Mesenchymal stem cell (in vitro differentiated cells and primary cell): ENCODE data around the gene CYP4Z1.
"Not testable (repeated sequence)": the region's sequence is repeated elsewhere in the genome, so short reads cannot be mapped to it uniquely, and the experiment has no call there.

Experiments
- DNase-seq: peaks from one replicate; pipeline ENCODE4 v3.0.0-alpha.2; 2013
- H2AFZ ChIP-seq: one replicate; pipeline ENCODE4 v1.6.1; 2013; ENCODE audit warnings: low read depth, mild to moderate bottlenecking, control low read depth, inconsistent platforms, low read length, moderate library complexity
- H2AK5ac ChIP-seq: 2 replicates; pipeline ENCODE4 v1.6.1; 2013; ENCODE audit warnings: low read length, moderate library complexity, mild to moderate bottlenecking, inconsistent platforms; ENCODE audit not compliant: severe bottlenecking
- H2BK120ac ChIP-seq: one replicate; pipeline ENCODE4 v1.6.1; 2013; ENCODE audit warnings: low read depth, mild to moderate bottlenecking, inconsistent platforms, low read length, moderate library complexity
- H2BK12ac ChIP-seq, 2 experiments: one replicate each; pipeline ENCODE4 v1.6.1; 2013; ENCODE audit warnings: inconsistent platforms in 2 of 2, low read length in 2 of 2, mild to moderate bottlenecking in 2 of 2, moderate library complexity in 2 of 2, control low read depth in 1 of 2
- H2BK15ac ChIP-seq: one replicate; pipeline ENCODE4 v1.6.1; 2013; ENCODE audit warnings: mild to moderate bottlenecking, low read depth, inconsistent platforms; ENCODE audit not compliant: poor library complexity, severe bottlenecking
- H2BK5ac ChIP-seq: 2 replicates; pipeline ENCODE4 v1.6.1; 2013; ENCODE audit warnings: low read depth, mild to moderate bottlenecking, low read length, control low read depth, inconsistent platforms; ENCODE audit not compliant: poor library complexity, severe bottlenecking
- H3K14ac ChIP-seq, 2 experiments: one replicate each; pipeline ENCODE4 v1.6.1; 2013; ENCODE audit warnings: inconsistent platforms in 2 of 2, low read length in 2 of 2, control low read depth in 1 of 2, mild to moderate bottlenecking in 1 of 2, moderate library complexity in 1 of 2
- H3K18ac ChIP-seq, 2 experiments: one replicate each; pipeline ENCODE4 v1.6.1; 2013; ENCODE audit warnings: inconsistent platforms in 2 of 2, low read length in 2 of 2, control low read depth in 1 of 2, low read depth in 1 of 2, mild to moderate bottlenecking in 1 of 2
- H3K23ac ChIP-seq, 2 experiments: one replicate each; pipeline ENCODE4 v1.6.1; 2013; ENCODE audit warnings: inconsistent platforms in 2 of 2, low read length in 2 of 2, mild to moderate bottlenecking in 2 of 2, moderate library complexity in 2 of 2, control low read depth in 1 of 2
- H3K27ac ChIP-seq: 2 replicates; pipeline ENCODE4 v1.5.1; 2013; ENCODE audit warnings: mild to moderate bottlenecking, moderate library complexity, low read length, control low read depth, inconsistent platforms; ENCODE audit not compliant: poor library complexity, severe bottlenecking
- H3K27me3 ChIP-seq, 2 experiments: 2 replicates each; pipeline versions ENCODE4 v1.6.1 to v1.7.0; 2013; ENCODE audit warnings: low read length in 2 of 2, mild to moderate bottlenecking in 2 of 2, moderate library complexity in 2 of 2, control low read depth in 1 of 2, inconsistent platforms in 1 of 2; ENCODE audit not compliant: control insufficient read depth in 1 of 2, insufficient read depth in 1 of 2
- H3K36me3 ChIP-seq, 2 experiments: 2 replicates each; pipeline versions ENCODE4 v1.6.1 to v1.7.0; 2013; ENCODE audit warnings: low read length in 2 of 2, control low read depth in 1 of 2, inconsistent platforms in 1 of 2, low read depth in 1 of 2, mild to moderate bottlenecking in 1 of 2; ENCODE audit not compliant: insufficient read depth in 2 of 2, control insufficient read depth in 1 of 2
- H3K4ac ChIP-seq, 2 experiments: one replicate each; pipeline ENCODE4 v1.6.1; 2013; ENCODE audit warnings: inconsistent platforms in 2 of 2, low read length in 2 of 2, mild to moderate bottlenecking in 2 of 2, moderate library complexity in 2 of 2, control low read depth in 1 of 2, low read depth in 1 of 2
- H3K4me1 ChIP-seq: 2 replicates; pipeline ENCODE4 v1.6.1; 2013; ENCODE audit warnings: low read depth, low read length, control low read depth; ENCODE audit not compliant: control insufficient read depth, insufficient read depth
- H3K4me2 ChIP-seq: 2 replicates; pipeline ENCODE4 v1.6.1; 2013; ENCODE audit warnings: low read length, mild to moderate bottlenecking, inconsistent platforms; ENCODE audit not compliant: poor library complexity, severe bottlenecking
- H3K4me3 ChIP-seq, 2 experiments: 2 replicates each; pipeline versions ENCODE4 v1.5.1 to v1.7.0; 2013; ENCODE audit warnings: low read length in 2 of 2, mild to moderate bottlenecking in 2 of 2, control low read depth in 1 of 2, low read depth in 1 of 2; ENCODE audit not compliant: insufficient read depth in 1 of 2
- H3K79me1 ChIP-seq: replicated peaks from 2 replicates; pipeline ENCODE4 v1.6.1; 2013; ENCODE audit warnings: mild to moderate bottlenecking, control low read depth, low read length, inconsistent platforms; ENCODE audit not compliant: poor library complexity, severe bottlenecking
- H3K9ac ChIP-seq: 2 replicates; pipeline ENCODE4 v1.7.0; 2013; ENCODE audit warnings: mild to moderate bottlenecking, low read length, moderate library complexity
- H3K9me3 ChIP-seq: 2 replicates; pipeline ENCODE4 v1.7.0; 2013; ENCODE audit warnings: mild to moderate bottlenecking, low read length; ENCODE audit not compliant: control insufficient read depth
- H4K8ac ChIP-seq: one replicate; pipeline ENCODE4 v1.6.1; 2013; ENCODE audit warnings: inconsistent platforms, mild to moderate bottlenecking, low read length, moderate library complexity
- H4K91ac ChIP-seq: one replicate; pipeline ENCODE4 v1.6.1; 2013; ENCODE audit warnings: mild to moderate bottlenecking, low read length, inconsistent platforms
- whole genome bisulfite sequencing: methylation state at CpG from one replicate; pipeline ENCODE4 v1.1.7; 2013; ENCODE audit warnings: mixed read lengths; 5-methylcytosine and 5-hydroxymethylcytosine counted together

The CYP4Z1 gene

GRCh38 chr1:47140358-47140757 is 73.3 kb downstream of the CYP4Z1 start:
- H2BK120ac ChIP-seq, H3K4ac ChIP-seq, H3K4me3 ChIP-seq, H4K8ac ChIP-seq, H3K9ac ChIP-seq, H3K79me1 ChIP-seq, H3K18ac ChIP-seq, H3K27ac ChIP-seq, H3K4me1 ChIP-seq, H2AFZ ChIP-seq, H3K14ac ChIP-seq, H3K36me3 ChIP-seq, H3K4me2 ChIP-seq, H3K9me3 ChIP-seq, H2BK5ac ChIP-seq, H4K91ac ChIP-seq, H3K23ac ChIP-seq, H2BK15ac ChIP-seq, H3K27me3 ChIP-seq, H2AK5ac ChIP-seq, H2BK12ac ChIP-seq, DNase-seq: not testable (repeated sequence)
- WGBS = 74% methylated on average over 2 of the region's 3 CpGs

GRCh38 chr1:47143654-47144053 is 76.6 kb downstream of the CYP4Z1 start:
- H3K4ac ChIP-seq, H3K9me3 ChIP-seq, H3K79me1 ChIP-seq, H2BK15ac ChIP-seq, H3K14ac ChIP-seq, H3K9ac ChIP-seq, H4K8ac ChIP-seq, H3K4me1 ChIP-seq, H3K23ac ChIP-seq, H2BK120ac ChIP-seq, H3K27ac ChIP-seq, H3K27me3 ChIP-seq, H4K91ac ChIP-seq, H2BK12ac ChIP-seq, H2AK5ac ChIP-seq, H2AFZ ChIP-seq, H3K18ac ChIP-seq, DNase-seq, H2BK5ac ChIP-seq, H3K4me2 ChIP-seq, H3K36me3 ChIP-seq, H3K4me3 ChIP-seq: not testable (repeated sequence)
- 37% methylated on average over 6 of the region's 6 CpGs for WGBS

- not testable (repeated sequence) for H2AFZ ChIP-seq, H3K14ac ChIP-seq, H3K4me1 ChIP-seq, H4K8ac ChIP-seq, H4K91ac ChIP-seq, H3K23ac ChIP-seq, H3K4me2 ChIP-seq, H3K4me3 ChIP-seq, H3K9me3 ChIP-seq, H3K27me3 ChIP-seq, H2BK120ac ChIP-seq, H2BK12ac ChIP-seq, H3K36me3 ChIP-seq, H3K27ac ChIP-seq, H3K9ac ChIP-seq, H2AK5ac ChIP-seq, H2BK15ac ChIP-seq, DNase-seq, H3K18ac ChIP-seq, H2BK5ac ChIP-seq, H3K79me1 ChIP-seq, H3K4ac ChIP-seq
- no CpG with 5 or more reads among the region's 1 CpG for WGBS
Measured at GRCh38 chr1:47146495-47146894, 79.5 kb downstream of the CYP4Z1 start.

- H3K9me3 ChIP-seq = no peaks in the 10 kb centered on the region
- H3K4ac ChIP-seq = no peak overlapping the region
Measured at GRCh38 chr1:47147047-47147785, 80.2 kb downstream of the CYP4Z1 start.

More at GRCh38 chr1:47147047-47147785, 80.2 kb downstream of the CYP4Z1 start:
- H2BK12ac ChIP-seq = no peak overlapping the region
- no peak overlapping the region for H3K27ac ChIP-seq
- no peak overlapping the region for H2AFZ ChIP-seq
- no peak overlapping the region for H2AK5ac ChIP-seq
- no peak overlapping the region for H3K4me2 ChIP-seq
- no peak for DNase-seq
- no peak overlapping the region for H3K9ac ChIP-seq
- H3K14ac ChIP-seq = no peak overlapping the region
- no peak overlapping the region for H2BK120ac ChIP-seq
- no peaks in the 10 kb centered on the region for H3K36me3 ChIP-seq
- H2BK15ac ChIP-seq = no peak overlapping the region
- H3K18ac ChIP-seq = no peak overlapping the region
- peaks cover 0 to 3% of the 10 kb centered on the region in 2 experiments for H3K27me3 ChIP-seq
- H3K79me1 ChIP-seq = no peaks in the 10 kb centered on the region
- H3K4me1 ChIP-seq = no peaks in the 10 kb centered on the region
- H4K91ac ChIP-seq = no peak overlapping the region
- H3K4me3 ChIP-seq = no peak overlapping the region
- H2BK5ac ChIP-seq = no peak overlapping the region
- 59% methylated on average over 5 of the region's 6 CpGs for WGBS
- no peak overlapping the region for H4K8ac ChIP-seq
- no peak overlapping the region for H3K23ac ChIP-seq
